ENCODE data around the gene TCTA. TPM values are rescaled to one million over a fixed set of nuclear protein-coding genes. Genes with fewer than 3 reads are reported as not detected.
"Not testable (repeated sequence)": the region's sequence is repeated elsewhere in the genome, so short reads cannot be mapped to it uniquely, and the experiment has no call there.

The TCTA gene
- polyA plus RNA-seq, 1 experiment = 57.2 TPM

DNA sequence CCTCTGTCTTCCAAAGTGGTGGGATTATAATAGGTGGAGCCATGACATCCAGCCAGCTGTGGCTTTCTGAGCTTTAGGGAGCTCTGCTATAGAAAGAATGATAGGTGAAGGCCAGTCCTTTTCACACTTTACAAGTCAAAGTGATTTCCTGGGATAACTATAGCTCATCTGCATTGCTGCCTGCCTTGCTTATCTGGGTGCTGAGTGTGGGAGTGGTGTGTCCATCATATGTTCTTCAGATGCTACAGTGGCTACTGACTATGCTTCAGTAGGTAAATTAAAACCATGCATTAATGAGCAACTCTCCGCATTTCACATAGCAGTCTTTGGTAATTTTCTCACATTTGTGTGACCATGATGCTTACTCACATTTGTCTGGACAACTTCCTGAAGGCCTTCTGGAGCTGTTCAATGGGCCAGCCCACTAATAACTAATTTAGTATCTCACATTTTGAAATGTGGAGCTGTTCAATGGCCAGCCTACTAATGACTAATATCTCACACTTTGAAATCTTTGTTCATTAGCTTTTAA is 23.9 kb upstream of the TCTA start:
- TF ChIP-seq, protein P1, sequence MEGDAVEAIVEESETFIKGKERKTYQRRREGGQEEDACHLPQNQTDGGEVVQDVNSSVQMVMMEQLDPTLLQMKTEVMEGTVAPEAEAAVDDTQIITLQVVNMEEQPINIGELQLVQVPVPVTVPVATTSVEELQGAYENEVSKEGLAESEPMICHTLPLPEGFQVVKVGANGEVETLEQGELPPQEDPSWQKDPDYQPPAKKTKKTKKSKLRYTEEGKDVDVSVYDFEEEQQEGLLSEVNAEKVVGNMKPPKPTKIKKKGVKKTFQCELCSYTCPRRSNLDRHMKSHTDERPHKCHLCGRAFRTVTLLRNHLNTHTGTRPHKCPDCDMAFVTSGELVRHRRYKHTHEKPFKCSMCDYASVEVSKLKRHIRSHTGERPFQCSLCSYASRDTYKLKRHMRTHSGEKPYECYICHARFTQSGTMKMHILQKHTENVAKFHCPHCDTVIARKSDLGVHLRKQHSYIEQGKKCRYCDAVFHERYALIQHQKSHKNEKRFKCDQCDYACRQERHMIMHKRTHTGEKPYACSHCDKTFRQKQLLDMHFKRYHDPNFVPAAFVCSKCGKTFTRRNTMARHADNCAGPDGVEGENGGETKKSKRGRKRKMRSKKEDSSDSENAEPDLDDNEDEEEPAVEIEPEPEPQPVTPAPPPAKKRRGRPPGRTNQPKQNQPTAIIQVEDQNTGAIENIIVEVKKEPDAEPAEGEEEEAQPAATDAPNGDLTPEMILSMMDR (IDR thresholded peaks at IDR 0.05; ENCODE audit: insufficient read depth, low read depth, low read length) = no peak
- H3K36me3 ChIP-seq (ENCODE audit: control insufficient read depth, insufficient read depth, low read length) = peaks cover 2% of the 10 kb centered on the region; the same call in 1 of the 2 replicates
- no peak for DNase-seq (ENCODE audit: low read depth)
- no peaks in the 10 kb centered on the region for H3K27me3 ChIP-seq (ENCODE audit: control insufficient read depth, insufficient read depth, low read length)
- no peak overlapping the region for H3K4me3 ChIP-seq (ENCODE audit: low read depth, low read length)
- ChIA-PET POLR2A (no interaction called here), CTCF (interaction anchor here (1.0 to 1.4 kb wide), 2 partner anchors 24 to 56 kb away, joined by 3 read pairs; partner anchors contain the start of genes RHOA and TCTA)

DNA sequence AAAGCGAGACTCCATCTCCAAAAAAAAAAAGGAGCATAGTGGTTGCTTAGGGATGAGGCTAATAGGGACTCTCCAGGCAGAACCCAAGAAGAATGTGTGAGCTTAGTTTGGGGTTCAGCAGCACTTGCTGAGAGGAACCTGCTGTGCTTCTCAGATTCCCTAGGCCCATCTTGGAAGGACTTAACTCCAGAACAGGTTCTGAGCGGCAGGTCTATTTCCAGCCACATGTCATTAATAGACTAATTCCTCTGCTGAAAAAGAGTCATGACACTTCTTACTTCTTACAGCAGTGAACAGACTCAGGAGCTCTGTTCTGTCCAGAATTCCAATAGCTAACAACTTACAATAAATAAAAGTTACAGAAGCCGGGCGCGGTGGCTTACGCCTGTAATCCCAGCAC is 22.9 kb upstream of the TCTA start:
- H3K27me3 ChIP-seq (ENCODE audit: control insufficient read depth, insufficient read depth, low read length) = no peaks in the 10 kb centered on the region
- TF ChIP-seq, protein P1 (IDR thresholded peaks at IDR 0.05; ENCODE audit: insufficient read depth, low read depth, low read length) = no peak
- no peak overlapping the region for H3K4me3 ChIP-seq (ENCODE audit: low read depth, low read length)
- peaks cover 2% of the 10 kb centered on the region; the same call in 1 of the 2 replicates for H3K36me3 ChIP-seq (ENCODE audit: control insufficient read depth, insufficient read depth, low read length)
- DNase-seq (ENCODE audit: low read depth) = no peak
- POLR2A ChIA-PET = no interaction called here
- CTCF ChIA-PET = interaction anchor here (0.6 to 1.4 kb wide), 2 partner anchors 57 to 415 kb away, joined by 3 to 6 read pairs; no protein-coding TSS in a partner anchor

DNA sequence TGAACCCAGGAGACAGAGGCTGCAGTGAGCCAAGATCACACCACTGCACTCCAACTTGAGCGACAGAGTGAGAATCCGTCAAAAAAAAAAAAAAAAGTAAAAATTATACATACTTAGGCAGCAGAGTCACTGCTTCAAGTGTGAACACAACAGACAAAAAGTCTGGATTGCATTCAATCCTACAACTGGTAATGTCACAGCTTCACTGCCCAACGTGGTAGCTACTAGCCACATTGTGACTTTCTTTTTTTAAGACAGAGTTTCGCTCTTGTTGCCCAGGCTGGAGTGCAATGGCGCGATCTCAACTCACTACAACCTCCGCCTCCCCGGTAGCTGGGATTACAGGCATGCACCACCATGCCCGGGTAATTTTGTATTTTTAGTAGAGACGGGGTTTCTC is 20.9 kb upstream of the TCTA start:
- H3K4me3 ChIP-seq (ENCODE audit: low read depth, low read length); H3K27me3 ChIP-seq (ENCODE audit: control insufficient read depth, insufficient read depth, low read length); CTCF ChIA-PET; DNase-seq (ENCODE audit: low read depth); POLR2A ChIA-PET; H3K36me3 ChIP-seq (ENCODE audit: control insufficient read depth, insufficient read depth, low read length): not testable (repeated sequence)

DNA sequence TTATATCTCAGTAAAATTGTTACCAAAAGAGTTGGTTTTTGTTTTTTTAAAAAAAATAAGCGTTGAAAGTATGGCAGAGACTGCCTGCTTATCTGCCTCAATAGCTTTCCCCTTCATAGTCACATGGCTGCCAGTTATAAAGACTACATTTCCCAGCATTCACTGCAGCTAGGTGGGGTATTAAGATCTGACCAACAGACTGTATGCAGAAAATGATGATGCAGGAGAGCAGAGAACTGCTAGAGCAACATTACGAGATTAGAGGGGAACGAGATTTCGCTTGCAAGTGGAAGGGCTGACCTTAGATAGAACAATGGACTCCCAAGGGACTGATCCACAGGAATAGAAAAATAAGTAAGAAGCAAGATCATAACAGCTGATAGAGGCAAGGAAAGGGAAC is 14.8 kb upstream of the TCTA start:
- peaks cover 7% of the 10 kb centered on the region for H3K36me3 ChIP-seq (ENCODE audit: control insufficient read depth, insufficient read depth, low read length)
- ChIA-PET POLR2A (interaction anchor here (0.6 kb wide), 1 partner anchor 8 kb away, joined by 3 read pairs; no protein-coding TSS in a partner anchor), CTCF (no interaction called here)

DNA sequence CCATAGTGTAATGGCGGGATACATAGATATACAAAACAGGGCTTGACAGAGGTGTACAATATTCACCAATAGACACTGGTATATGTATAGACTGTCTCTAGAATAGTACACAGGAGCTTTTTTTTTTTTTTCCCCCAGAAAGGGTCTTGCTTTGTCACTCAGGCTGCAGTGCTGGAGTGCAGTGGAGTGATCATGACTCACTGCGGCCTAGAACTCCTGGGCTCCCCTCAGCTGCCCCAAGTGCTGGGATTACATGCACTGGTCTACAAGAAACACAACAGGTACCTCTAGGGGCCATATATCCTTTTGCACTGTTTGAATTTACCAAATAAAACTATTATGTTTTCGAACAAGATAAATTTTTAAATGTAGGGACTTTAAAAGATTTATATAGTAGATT is 12.8 kb upstream of the TCTA start:
- H3K36me3 ChIP-seq (ENCODE audit: control insufficient read depth, insufficient read depth, low read length) = peaks cover 7% of the 10 kb centered on the region
- TF ChIP-seq, protein P1 (IDR thresholded peaks at IDR 0.05; ENCODE audit: insufficient read depth, low read depth, low read length) = no peak
- CTCF ChIA-PET = no interaction called here
- POLR2A ChIA-PET = no interaction called here
- no peak for DNase-seq (ENCODE audit: low read depth)
- H3K27me3 ChIP-seq (ENCODE audit: control insufficient read depth, insufficient read depth, low read length) = no peaks in the 10 kb centered on the region
- no peak overlapping the region for H3K4me3 ChIP-seq (ENCODE audit: low read depth, low read length)

More for the DNA sequence above, 14.8 kb upstream of the TCTA start:
- Histone ChIP-seq H3K4me3 (ENCODE audit: low read depth, low read length) (no peak overlapping the region), H3K27me3 (ENCODE audit: control insufficient read depth, insufficient read depth, low read length) (no peaks in the 10 kb centered on the region)
- DNase-seq (ENCODE audit: low read depth) = no peak
- TF ChIP-seq, protein P1 (IDR thresholded peaks at IDR 0.05; ENCODE audit: insufficient read depth, low read depth, low read length) = no peak

DNA sequence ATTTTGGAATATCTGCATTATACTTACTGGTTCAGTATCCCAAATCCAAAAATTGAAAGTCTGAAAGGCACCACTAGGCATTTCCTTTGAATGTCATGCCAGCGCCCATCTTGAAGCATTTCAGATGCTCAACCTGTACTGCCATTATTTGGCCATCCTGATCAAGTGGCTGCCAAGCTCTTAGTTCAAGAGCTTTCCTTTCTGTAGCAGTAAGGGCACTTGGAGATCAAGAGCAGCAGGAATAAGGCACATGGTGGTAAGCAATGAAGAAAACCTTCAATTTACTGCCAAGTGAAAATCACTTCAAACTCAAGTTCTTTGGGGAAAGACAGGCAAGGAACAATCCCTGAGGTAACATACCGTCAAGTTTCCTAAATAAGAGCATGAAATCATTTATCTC is 10.5 kb upstream of the TCTA start:
- TF ChIP-seq, protein P1 (IDR thresholded peaks at IDR 0.05; ENCODE audit: insufficient read depth, low read depth, low read length) = no peak
- no peak for DNase-seq (ENCODE audit: low read depth)
- H3K27me3 ChIP-seq (ENCODE audit: control insufficient read depth, insufficient read depth, low read length) = no peaks in the 10 kb centered on the region
- H3K36me3 ChIP-seq (ENCODE audit: control insufficient read depth, insufficient read depth, low read length) = peaks cover 2% of the 10 kb centered on the region; the same call in 1 of the 2 replicates
- no peak overlapping the region for H3K4me3 ChIP-seq (ENCODE audit: low read depth, low read length)
- CTCF ChIA-PET = no interaction called here
- POLR2A ChIA-PET = no interaction called here

All from BJ (cell line).